Measurements from ENCODE around the gene WNK2.

Gene WNK2

DNA sequence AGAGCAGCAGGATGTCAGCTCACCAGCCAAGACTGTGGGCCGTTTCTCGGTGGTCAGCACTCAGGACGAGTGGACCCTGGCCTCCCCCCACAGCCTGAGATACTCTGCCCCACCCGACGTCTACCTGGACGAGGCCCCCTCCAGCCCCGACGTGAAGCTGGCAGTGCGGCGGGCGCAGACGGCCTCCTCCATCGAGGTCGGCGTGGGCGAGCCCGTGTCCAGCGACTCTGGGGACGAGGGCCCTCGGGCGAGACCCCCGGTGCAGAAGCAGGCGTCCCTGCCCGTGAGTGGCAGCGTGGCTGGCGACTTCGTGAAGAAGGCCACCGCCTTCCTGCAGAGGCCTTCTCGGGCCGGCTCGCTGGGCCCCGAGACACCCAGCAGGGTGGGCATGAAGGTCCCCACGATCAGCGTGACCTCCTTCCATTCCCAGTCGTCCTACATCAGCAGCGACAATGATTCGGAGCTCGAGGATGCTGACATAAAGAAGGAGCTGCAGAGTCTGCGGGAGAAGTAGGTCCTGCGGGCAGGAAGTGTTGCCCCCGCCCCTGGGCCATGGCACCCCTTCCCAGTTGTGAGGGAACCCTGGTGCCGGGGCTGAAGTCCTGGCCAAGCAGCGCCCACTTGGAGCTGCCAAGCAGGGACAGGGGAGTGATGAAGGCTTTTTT lies 108.9 kb downstream of the WNK2 start:
- no peak for TF ChIP-seq CTCF (IDR thresholded peaks at IDR 0.05; ENCODE audit: low read depth, low read length)
- Histone ChIP-seq H3K9me3 (no peaks in the 10 kb centered on the region), H3K4me1 (no peaks in the 10 kb centered on the region), H3K27me3 (no peaks in the 10 kb centered on the region), H3K36me3 (no peaks in the 10 kb centered on the region), H3K4me3 (ENCODE audit: low read depth, low read length) (no peak overlapping the region)
- DNase-seq, result no peak

DNA sequence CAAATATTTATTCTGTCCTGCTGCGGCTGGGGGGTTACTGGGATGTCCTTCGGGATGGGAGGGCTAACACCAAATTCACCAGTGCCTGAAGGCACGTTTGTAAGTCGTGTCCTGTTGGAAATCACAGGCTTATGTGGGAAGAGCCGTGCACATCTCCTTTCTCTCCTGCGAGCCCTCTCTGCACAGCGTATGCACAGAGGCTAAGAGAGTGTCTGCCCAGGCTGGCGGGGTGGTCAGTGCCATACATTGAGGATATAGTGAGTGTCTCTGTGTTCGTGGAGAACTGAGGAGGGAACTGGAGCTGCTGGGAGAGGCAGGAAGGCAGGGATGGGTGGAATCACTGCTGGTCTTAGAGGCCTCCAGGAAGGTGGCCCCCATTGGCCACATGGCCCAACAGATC lies 110.1 kb downstream of the WNK2 start:
- Histone ChIP-seq H3K27me3 (no peaks in the 10 kb centered on the region), H3K4me3 (ENCODE audit: low read depth, low read length) (no peak overlapping the region), H3K4me1 (no peaks in the 10 kb centered on the region), H3K36me3 (no peaks in the 10 kb centered on the region), H3K9me3 (no peaks in the 10 kb centered on the region)
- DNase-seq, result no peak
- no peak for TF ChIP-seq CTCF (IDR thresholded peaks at IDR 0.05; ENCODE audit: low read depth, low read length)

GRCh38 chr9:93295031-93295430 lies 111.1 kb downstream of the WNK2 start:
- no peak for TF ChIP-seq CTCF (IDR thresholded peaks at IDR 0.05; ENCODE audit: low read depth, low read length)
- Histone ChIP-seq H3K4me3 (ENCODE audit: low read depth, low read length) (no peak overlapping the region), H3K4me1 (no peaks in the 10 kb centered on the region), H3K27me3 (no peaks in the 10 kb centered on the region), H3K9me3 (no peaks in the 10 kb centered on the region), H3K36me3 (no peaks in the 10 kb centered on the region)
- no peak for DNase-seq

GRCh38 chr9:93295456-93296076 lies 111.6 kb downstream of the WNK2 start:
- Histone ChIP-seq H3K9me3 (no peaks in the 10 kb centered on the region), H3K4me1 (no peaks in the 10 kb centered on the region), H3K4me3 (ENCODE audit: low read depth, low read length) (no peak overlapping the region), H3K36me3 (no peaks in the 10 kb centered on the region), H3K27me3 (no peaks in the 10 kb centered on the region)
- no peak for TF ChIP-seq CTCF (IDR thresholded peaks at IDR 0.05; ENCODE audit: low read depth, low read length)
- no peak for DNase-seq

- Histone ChIP-seq H3K4me3 (ENCODE audit: low read depth, low read length) (no peak overlapping the region), H3K9me3 (no peaks in the 10 kb centered on the region), H3K36me3 (no peaks in the 10 kb centered on the region), H3K27me3 (no peaks in the 10 kb centered on the region), H3K4me1 (no peaks in the 10 kb centered on the region)
- no peak for TF ChIP-seq CTCF (IDR thresholded peaks at IDR 0.05; ENCODE audit: low read depth, low read length)
- DNase-seq, result no peak
These were observed 113.0 kb downstream of the WNK2 start for GRCh38 chr9:93296889-93297480.
